ENCODE results near the gene POM121.

DNA sequence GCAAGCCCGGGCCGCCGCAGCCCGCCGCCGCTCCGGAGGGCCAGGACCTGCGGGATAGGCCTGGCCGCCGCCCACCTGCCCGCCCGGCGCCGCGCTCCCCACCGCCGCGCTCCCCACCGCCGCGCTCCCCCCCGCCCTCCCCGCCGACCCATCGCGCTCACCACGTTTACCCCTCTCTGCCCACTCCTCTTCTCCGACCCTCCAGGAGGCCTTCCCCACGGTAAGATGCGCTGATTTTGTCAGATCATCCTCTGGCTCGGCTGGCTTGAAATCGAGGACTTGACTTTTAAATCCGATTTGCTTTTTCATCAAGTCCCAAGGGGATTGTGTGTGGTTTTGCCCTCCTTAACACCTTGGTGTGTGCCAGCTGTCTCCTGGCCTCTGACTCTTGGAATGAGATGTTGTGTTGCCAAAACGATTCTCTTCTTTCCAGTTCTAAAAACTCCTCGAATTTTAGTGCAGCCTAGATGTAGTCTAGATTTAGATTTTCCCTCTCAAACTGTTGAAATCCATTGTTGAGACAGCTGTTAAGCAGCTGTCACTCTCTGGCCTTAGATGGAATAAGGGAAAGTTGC is 738 bp downstream of the POM121 start:
- TF ChIP-seq, protein P1, sequence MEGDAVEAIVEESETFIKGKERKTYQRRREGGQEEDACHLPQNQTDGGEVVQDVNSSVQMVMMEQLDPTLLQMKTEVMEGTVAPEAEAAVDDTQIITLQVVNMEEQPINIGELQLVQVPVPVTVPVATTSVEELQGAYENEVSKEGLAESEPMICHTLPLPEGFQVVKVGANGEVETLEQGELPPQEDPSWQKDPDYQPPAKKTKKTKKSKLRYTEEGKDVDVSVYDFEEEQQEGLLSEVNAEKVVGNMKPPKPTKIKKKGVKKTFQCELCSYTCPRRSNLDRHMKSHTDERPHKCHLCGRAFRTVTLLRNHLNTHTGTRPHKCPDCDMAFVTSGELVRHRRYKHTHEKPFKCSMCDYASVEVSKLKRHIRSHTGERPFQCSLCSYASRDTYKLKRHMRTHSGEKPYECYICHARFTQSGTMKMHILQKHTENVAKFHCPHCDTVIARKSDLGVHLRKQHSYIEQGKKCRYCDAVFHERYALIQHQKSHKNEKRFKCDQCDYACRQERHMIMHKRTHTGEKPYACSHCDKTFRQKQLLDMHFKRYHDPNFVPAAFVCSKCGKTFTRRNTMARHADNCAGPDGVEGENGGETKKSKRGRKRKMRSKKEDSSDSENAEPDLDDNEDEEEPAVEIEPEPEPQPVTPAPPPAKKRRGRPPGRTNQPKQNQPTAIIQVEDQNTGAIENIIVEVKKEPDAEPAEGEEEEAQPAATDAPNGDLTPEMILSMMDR (conservative IDR thresholded peaks at IDR 0.05; ENCODE audit: low read depth, low read length): no peak
- no peak for TF ChIP-seq EZH2 (IDR thresholded peaks at IDR 0.05; ENCODE audit: borderline replicate concordance, low read depth, low read length, poor library complexity, severe bottlenecking)

All from A673 (cell line).